ENCODE data around the gene NINJ2. TPM values are rescaled to one million over a fixed set of nuclear protein-coding genes. Genes with fewer than 3 reads are reported as not detected.

The NINJ2 gene
- polyA plus RNA-seq, 1 of the 3 experiments (the other 2 are of a cell fraction) = 0.07 TPM

GRCh38 chr12:644303-644639 lies 19.0 kb downstream of the NINJ2 start:
- WGBS (ENCODE audit: low lambda C conversion rate) = 93% methylated on average over 6 of the region's 6 CpGs
- TF ChIP-seq REST (IDR thresholded peaks at IDR 0.05; ENCODE audit: low read depth, low read length) = no peak
- no peak for TF ChIP-seq PBX3 (IDR thresholded peaks at IDR 0.05)
- no peak for TF ChIP-seq FOXJ3 (CRISPR knock-in tag; IDR thresholded peaks at IDR 0.05)
- TF ChIP-seq, protein P1, sequence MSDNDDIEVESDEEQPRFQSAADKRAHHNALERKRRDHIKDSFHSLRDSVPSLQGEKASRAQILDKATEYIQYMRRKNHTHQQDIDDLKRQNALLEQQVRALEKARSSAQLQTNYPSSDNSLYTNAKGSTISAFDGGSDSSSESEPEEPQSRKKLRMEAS (IDR thresholded peaks at IDR 0.05; ENCODE audit: low read depth) = no peak
- TF ChIP-seq, protein P2, sequence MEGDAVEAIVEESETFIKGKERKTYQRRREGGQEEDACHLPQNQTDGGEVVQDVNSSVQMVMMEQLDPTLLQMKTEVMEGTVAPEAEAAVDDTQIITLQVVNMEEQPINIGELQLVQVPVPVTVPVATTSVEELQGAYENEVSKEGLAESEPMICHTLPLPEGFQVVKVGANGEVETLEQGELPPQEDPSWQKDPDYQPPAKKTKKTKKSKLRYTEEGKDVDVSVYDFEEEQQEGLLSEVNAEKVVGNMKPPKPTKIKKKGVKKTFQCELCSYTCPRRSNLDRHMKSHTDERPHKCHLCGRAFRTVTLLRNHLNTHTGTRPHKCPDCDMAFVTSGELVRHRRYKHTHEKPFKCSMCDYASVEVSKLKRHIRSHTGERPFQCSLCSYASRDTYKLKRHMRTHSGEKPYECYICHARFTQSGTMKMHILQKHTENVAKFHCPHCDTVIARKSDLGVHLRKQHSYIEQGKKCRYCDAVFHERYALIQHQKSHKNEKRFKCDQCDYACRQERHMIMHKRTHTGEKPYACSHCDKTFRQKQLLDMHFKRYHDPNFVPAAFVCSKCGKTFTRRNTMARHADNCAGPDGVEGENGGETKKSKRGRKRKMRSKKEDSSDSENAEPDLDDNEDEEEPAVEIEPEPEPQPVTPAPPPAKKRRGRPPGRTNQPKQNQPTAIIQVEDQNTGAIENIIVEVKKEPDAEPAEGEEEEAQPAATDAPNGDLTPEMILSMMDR (IDR thresholded peaks at IDR 0.05) = no peak
- TF ChIP-seq RCOR1 (IDR thresholded peaks at IDR 0.05; ENCODE audit: low read length) = no peak
- TF ChIP-seq TAF1 (IDR thresholded peaks at IDR 0.05; ENCODE audit: borderline replicate concordance, low read depth, low read length) = no peak
- TF ChIP-seq, protein P3, sequence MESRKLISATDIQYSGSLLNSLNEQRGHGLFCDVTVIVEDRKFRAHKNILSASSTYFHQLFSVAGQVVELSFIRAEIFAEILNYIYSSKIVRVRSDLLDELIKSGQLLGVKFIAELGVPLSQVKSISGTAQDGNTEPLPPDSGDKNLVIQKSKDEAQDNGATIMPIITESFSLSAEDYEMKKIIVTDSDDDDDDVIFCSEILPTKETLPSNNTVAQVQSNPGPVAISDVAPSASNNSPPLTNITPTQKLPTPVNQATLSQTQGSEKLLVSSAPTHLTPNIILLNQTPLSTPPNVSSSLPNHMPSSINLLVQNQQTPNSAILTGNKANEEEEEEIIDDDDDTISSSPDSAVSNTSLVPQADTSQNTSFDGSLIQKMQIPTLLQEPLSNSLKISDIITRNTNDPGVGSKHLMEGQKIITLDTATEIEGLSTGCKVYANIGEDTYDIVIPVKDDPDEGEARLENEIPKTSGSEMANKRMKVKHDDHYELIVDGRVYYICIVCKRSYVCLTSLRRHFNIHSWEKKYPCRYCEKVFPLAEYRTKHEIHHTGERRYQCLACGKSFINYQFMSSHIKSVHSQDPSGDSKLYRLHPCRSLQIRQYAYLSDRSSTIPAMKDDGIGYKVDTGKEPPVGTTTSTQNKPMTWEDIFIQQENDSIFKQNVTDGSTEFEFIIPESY (IDR thresholded peaks at IDR 0.05; ENCODE audit: borderline replicate concordance, low read depth) = no peak
- TF ChIP-seq JUND (IDR thresholded peaks at IDR 0.05) = no peak
- no peak for TF ChIP-seq USF2 (IDR thresholded peaks at IDR 0.05; ENCODE audit: borderline replicate concordance, low read depth, low read length)
- no peak for TF ChIP-seq GABPA (IDR thresholded peaks at IDR 0.05; ENCODE audit: low read depth)
- no peak for TF ChIP-seq SIN3A (IDR thresholded peaks at IDR 0.05; ENCODE audit: borderline replicate concordance, low read depth, low read length)
- TF ChIP-seq MXI1 (IDR thresholded peaks at IDR 0.05; ENCODE audit: low read depth, low read length) = no peak
- TF ChIP-seq CHD2 (IDR thresholded peaks at IDR 0.05; ENCODE audit: low read length, partially characterized antibody) = no peak
- TF ChIP-seq EP300 (IDR thresholded peaks at IDR 0.05; ENCODE audit: borderline replicate concordance in 1 of 2, low read depth in 1 of 2, low read length in 1 of 2) = no peak
- no peak for TF ChIP-seq RFX5 (IDR thresholded peaks at IDR 0.05; ENCODE audit: low read length)
- H3F3A ChIP-seq (replicated peaks; ENCODE audit: insufficient read depth) = peaks cover 6% of the 10 kb centered on the region
- H3K4me2 ChIP-seq = no peak overlapping the region
- H3K27ac ChIP-seq (ENCODE audit: low read depth in 2 of 2, low read length in 1 of 2) = no peak overlapping the region
- ChIA-PET CTCF (interaction anchor here (1.6 kb wide), 1 partner anchor 12 kb away, joined by 4 read pairs; no protein-coding TSS in a partner anchor), POLR2A (no interaction called here)
- no peaks in the 10 kb centered on the region for H4K20me1 ChIP-seq (ENCODE audit: insufficient read depth)
- no peak overlapping the region for H3K4me3 ChIP-seq (ENCODE audit: low read depth in 2 of 2, low read length in 1 of 2)
- H3K9ac ChIP-seq = no peak overlapping the region
- no peaks in the 10 kb centered on the region for H3K9me3 ChIP-seq
- no peak overlapping the region for H2AFZ ChIP-seq (ENCODE audit: low read depth)
- H3K4me1 ChIP-seq (ENCODE audit: control insufficient read depth in 1 of 2, insufficient read depth in 2 of 2, low read depth in 1 of 2, low read length in 1 of 2) = peaks cover 0 to 5% of the 10 kb centered on the region in 2 experiments; a peak in 1 of 4 replicates
- no peaks in the 10 kb centered on the region for H3K27me3 ChIP-seq (ENCODE audit: insufficient read depth)
- no peaks in the 10 kb centered on the region for H3K9me2 ChIP-seq
- no peaks in the 10 kb centered on the region for H3K79me2 ChIP-seq (ENCODE audit: insufficient read depth)
- H3K36me3 ChIP-seq (replicated peaks in 1 of 2; ENCODE audit: control insufficient read depth in 1 of 2, insufficient read depth in 2 of 2, low read length in 1 of 2) = no peaks in the 10 kb centered on the region
- DNase-seq = no peak
